ENCODE measurements around the gene ANGPTL3. TPM values are rescaled to one million over a fixed set of nuclear protein-coding genes. Genes with fewer than 3 reads are reported as not detected.
"Not testable (repeated sequence)": the region's sequence is repeated elsewhere in the genome, so short reads cannot be mapped to it uniquely, and the experiment has no call there.

The ANGPTL3 gene
- total RNA-seq, 1 donor from 2014 or later, result 0.10 TPM

GRCh38 chr1:62593825-62594394 lies 3.4 kb upstream of the ANGPTL3 start:
- TF ChIP-seq, protein P1, sequence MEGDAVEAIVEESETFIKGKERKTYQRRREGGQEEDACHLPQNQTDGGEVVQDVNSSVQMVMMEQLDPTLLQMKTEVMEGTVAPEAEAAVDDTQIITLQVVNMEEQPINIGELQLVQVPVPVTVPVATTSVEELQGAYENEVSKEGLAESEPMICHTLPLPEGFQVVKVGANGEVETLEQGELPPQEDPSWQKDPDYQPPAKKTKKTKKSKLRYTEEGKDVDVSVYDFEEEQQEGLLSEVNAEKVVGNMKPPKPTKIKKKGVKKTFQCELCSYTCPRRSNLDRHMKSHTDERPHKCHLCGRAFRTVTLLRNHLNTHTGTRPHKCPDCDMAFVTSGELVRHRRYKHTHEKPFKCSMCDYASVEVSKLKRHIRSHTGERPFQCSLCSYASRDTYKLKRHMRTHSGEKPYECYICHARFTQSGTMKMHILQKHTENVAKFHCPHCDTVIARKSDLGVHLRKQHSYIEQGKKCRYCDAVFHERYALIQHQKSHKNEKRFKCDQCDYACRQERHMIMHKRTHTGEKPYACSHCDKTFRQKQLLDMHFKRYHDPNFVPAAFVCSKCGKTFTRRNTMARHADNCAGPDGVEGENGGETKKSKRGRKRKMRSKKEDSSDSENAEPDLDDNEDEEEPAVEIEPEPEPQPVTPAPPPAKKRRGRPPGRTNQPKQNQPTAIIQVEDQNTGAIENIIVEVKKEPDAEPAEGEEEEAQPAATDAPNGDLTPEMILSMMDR (IDR thresholded peaks at IDR 0.05), result no peak
- peaks cover 5% of the 10 kb centered on the region for H3K9me3 Mint-ChIP-seq (ENCODE audit: low read depth)
- DNase-seq (ENCODE audit: low spot score), result no peak
- no peaks in the 10 kb centered on the region for H3K27me3 Mint-ChIP-seq (ENCODE audit: low read depth)
- peak overlapping the region; percentile 65 for H3K27ac Mint-ChIP-seq (ENCODE audit: unreplicated experiment)
- H3K4me3 Mint-ChIP-seq (ENCODE audit: unreplicated experiment), result no peak overlapping the region
- peaks cover 83% of the 10 kb centered on the region for H3K4me1 Mint-ChIP-seq (ENCODE audit: low read depth)
- H3K36me3 Mint-ChIP-seq (ENCODE audit: low read depth), result peaks cover 3% of the 10 kb centered on the region

GRCh38 chr1:62595647-62596046 lies 1.7 kb upstream of the ANGPTL3 start:
- DNase-seq (ENCODE audit: low spot score), result no peak
- Mint-ChIP-seq H3K4me1 (ENCODE audit: low read depth) (peaks cover 79% of the 10 kb centered on the region), H3K36me3 (ENCODE audit: low read depth) (peaks cover 6% of the 10 kb centered on the region), H3K27me3 (ENCODE audit: low read depth) (no peaks in the 10 kb centered on the region), H3K4me3 (ENCODE audit: unreplicated experiment) (no peak overlapping the region), H3K27ac (ENCODE audit: unreplicated experiment) (peak overlapping the region; percentile 65), H3K9me3 (ENCODE audit: low read depth) (peaks cover 5% of the 10 kb centered on the region)
- TF ChIP-seq, protein P1 (IDR thresholded peaks at IDR 0.05), result no peak

- no peak overlapping the region for H3K4me3 Mint-ChIP-seq (ENCODE audit: unreplicated experiment)
- peaks cover 61% of the 10 kb centered on the region for H3K4me1 Mint-ChIP-seq (ENCODE audit: low read depth)
- H3K9me3 Mint-ChIP-seq (ENCODE audit: low read depth), result no peaks in the 10 kb centered on the region
- H3K36me3 Mint-ChIP-seq (ENCODE audit: low read depth), result peaks cover 6% of the 10 kb centered on the region
- TF ChIP-seq, protein P1 (IDR thresholded peaks at IDR 0.05), result no peak
- peak overlapping the region; percentile 82 for H3K27ac Mint-ChIP-seq (ENCODE audit: unreplicated experiment)
- no peak for DNase-seq (ENCODE audit: low spot score)
- H3K27me3 Mint-ChIP-seq (ENCODE audit: low read depth), result no peaks in the 10 kb centered on the region
Measured at GRCh38 chr1:62599044-62599443, 1.7 kb downstream of the ANGPTL3 start.

GRCh38 chr1:62601457-62601856 lies 4.1 kb downstream of the ANGPTL3 start:
- Mint-ChIP-seq H3K27ac (ENCODE audit: unreplicated experiment) (peak overlapping the region; percentile 88), H3K27me3 (ENCODE audit: low read depth) (no peaks in the 10 kb centered on the region), H3K4me1 (ENCODE audit: low read depth) (peaks cover 45% of the 10 kb centered on the region)

GRCh38 chr1:62608905-62609304 lies 11.6 kb downstream of the ANGPTL3 start:
- Mint-ChIP-seq H3K36me3 (ENCODE audit: low read depth) (peaks cover 15% of the 10 kb centered on the region), H3K9me3 (ENCODE audit: low read depth) (no peaks in the 10 kb centered on the region), H3K27me3 (ENCODE audit: low read depth) (no peaks in the 10 kb centered on the region), H3K4me1 (ENCODE audit: low read depth) (peaks cover 16% of the 10 kb centered on the region), H3K4me3 (ENCODE audit: unreplicated experiment) (no peak overlapping the region), H3K27ac (ENCODE audit: unreplicated experiment) (no peak overlapping the region)
- TF ChIP-seq, protein P1 (IDR thresholded peaks at IDR 0.05), result no peak
- DNase-seq (ENCODE audit: low spot score), result no peak

More at GRCh38 chr1:62601457-62601856, 4.1 kb downstream of the ANGPTL3 start:
- Mint-ChIP-seq H3K4me3 (ENCODE audit: unreplicated experiment) (no peak overlapping the region), H3K9me3 (ENCODE audit: low read depth) (no peaks in the 10 kb centered on the region), H3K36me3 (ENCODE audit: low read depth) (peaks cover 9% of the 10 kb centered on the region)
- no peak for DNase-seq (ENCODE audit: low spot score)
- TF ChIP-seq, protein P1 (IDR thresholded peaks at IDR 0.05), result no peak

- not testable (repeated sequence) for H3K27me3 Mint-ChIP-seq (ENCODE audit: low read depth); H3K4me3 Mint-ChIP-seq (ENCODE audit: unreplicated experiment); H3K9me3 Mint-ChIP-seq (ENCODE audit: low read depth)
Measured at GRCh38 chr1:62610588-62610987, 13.3 kb downstream of the ANGPTL3 start.

More at GRCh38 chr1:62610588-62610987, 13.3 kb downstream of the ANGPTL3 start:
- H3K4me1 Mint-ChIP-seq (ENCODE audit: low read depth), result peaks cover 22% of the 10 kb centered on the region
- not testable (repeated sequence) for H3K27ac Mint-ChIP-seq (ENCODE audit: unreplicated experiment); DNase-seq (ENCODE audit: low spot score)
- peaks cover 12% of the 10 kb centered on the region for H3K36me3 Mint-ChIP-seq (ENCODE audit: low read depth)
